ENCODE data around the gene GALR3. TPM values are rescaled to one million over a fixed set of nuclear protein-coding genes. Genes with fewer than 3 reads are reported as not detected.

The GALR3 gene
- 0.07 TPM in 1 of 2 replicates, not detected in the other for total RNA-seq

GRCh38 chr22:37823134-37823985 is at the start of gene GALR3:
TSS of gene GALR3 (plus strand) at chr22:37823382. CDS start at chr22:37823407, 25 bp downstream.

GRCh38 chr22:37807410-37808293 is 15.5 kb upstream of the GALR3 start, which contains the start of gene GCAT:
TSS of gene GCAT (plus strand) at chr22:37807934. CDS start at chr22:37807968, 34 bp downstream.

GRCh38 chr22:37849089-37849751 is 26.0 kb downstream of the GALR3 start, which contains the start of gene EIF3L:
TSS of gene EIF3L (plus strand) at chr22:37849419. CDS start at chr22:37849450, 31 bp downstream.

Other genes starting within 250 kb of the GALR3 start
- gene LGALS2, start 243.3 kb upstream of the GALR3 start, total RNA-seq: not detected in 2 replicates
- gene GGA1, start 214.5 kb upstream of the GALR3 start, total RNA-seq: 39.5 and 47.0 TPM in 2 replicates
- gene SH3BP1, start 183.7 kb upstream of the GALR3 start, total RNA-seq: 10.6 and 13.7 TPM in 2 replicates
- gene PDXP, start 164.7 kb upstream of the GALR3 start, total RNA-seq: 14.0 and 18.2 TPM in 2 replicates
- gene LGALS1, start 147.7 kb upstream of the GALR3 start, total RNA-seq: 4,182 and 4,880 TPM in 2 replicates
- 8.5 and 11.3 TPM in 2 replicates for gene NOL12, start 137.0 kb upstream of the GALR3 start, total RNA-seq
- gene TRIOBP, start 126.3 kb upstream of the GALR3 start, total RNA-seq: 176 and 183 TPM in 2 replicates
- 20.2 and 33.1 TPM in 2 replicates for gene GCAT, start 15.4 kb upstream of the GALR3 start, total RNA-seq
- 19.4 and 26.2 TPM in 2 replicates for gene ANKRD54, start 21.0 kb downstream of the GALR3 start, total RNA-seq
- 343 and 385 TPM in 2 replicates for gene EIF3L, start 26.0 kb downstream of the GALR3 start, total RNA-seq
- gene MICALL1, start 82.9 kb downstream of the GALR3 start, total RNA-seq: 20.3 and 36.5 TPM in 2 replicates
- gene C22orf23, start 130.2 kb downstream of the GALR3 start, total RNA-seq: 0.26 TPM in 1 of 2 replicates, not detected in the other
- 39.0 and 39.6 TPM in 2 replicates for gene POLR2F, start 130.3 kb downstream of the GALR3 start, total RNA-seq
- gene SOX10, start 161.2 kb downstream of the GALR3 start, total RNA-seq: 0.07 TPM in 1 of 2 replicates, not detected in the other
- 10.4 and 16.7 TPM in 2 replicates for gene PICK1, start 234.0 kb downstream of the GALR3 start, total RNA-seq

All from smooth muscle cell of the pulmonary artery (primary cell).